Measurements from ENCODE around the gene CRYGN.

The CRYGN gene

DNA sequence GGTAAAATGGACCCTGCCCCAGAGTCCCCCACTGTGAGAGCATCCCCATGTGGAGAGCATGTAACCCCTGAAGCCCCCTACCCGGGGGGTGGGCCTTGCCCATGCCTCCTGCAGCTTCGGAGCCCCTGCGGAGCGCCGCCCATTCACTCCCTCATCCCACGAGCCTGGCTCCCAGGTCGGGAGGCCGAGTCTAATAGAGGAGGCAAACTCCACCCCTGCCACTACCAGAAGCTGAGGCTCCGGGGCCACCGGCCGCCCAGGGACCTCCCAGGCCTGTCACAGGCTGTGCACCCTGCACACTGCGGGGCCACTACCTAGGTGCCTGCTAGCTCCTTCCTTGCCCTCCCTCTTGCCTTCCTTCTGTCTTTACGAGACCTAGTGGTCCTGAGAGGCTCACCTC, 47.5 kb downstream of the CRYGN start:
- DNase-seq = no peak
- TF ChIP-seq CTCF (IDR thresholded peaks at IDR 0.05; ENCODE audit: low read length) (no peak), EZH2 (optimal IDR thresholded peaks at IDR 0.05; ENCODE audit: low read depth, low read length) (no peak)
- no peak overlapping the region for H3K4me2 ChIP-seq (ENCODE audit: low read depth, low read length)
- H3F3A ChIP-seq (ENCODE audit: insufficient read depth, low read length) = no peaks in the 10 kb centered on the region
- no peaks in the 10 kb centered on the region for H3K36me3 ChIP-seq (replicated peaks; ENCODE audit: insufficient read depth, low read length)
- no peaks in the 10 kb centered on the region for H3K79me2 ChIP-seq (ENCODE audit: low read length)
- H2AFZ ChIP-seq (ENCODE audit: low read length) = no peak overlapping the region
- H4K20me1 ChIP-seq (ENCODE audit: insufficient read depth, low read length) = no peaks in the 10 kb centered on the region
- H3K4me1 ChIP-seq (ENCODE audit: low read length) = no peaks in the 10 kb centered on the region
- H3K27ac ChIP-seq (ENCODE audit: low read length) = no peak overlapping the region
- no peaks in the 10 kb centered on the region for H3K9me2 ChIP-seq (replicated peaks; ENCODE audit: insufficient read depth, low read length)
- peaks cover 98% of the 10 kb centered on the region for H3K27me3 ChIP-seq (replicated peaks; ENCODE audit: insufficient read depth, low read length)
- H3K9me3 ChIP-seq (replicated peaks; ENCODE audit: insufficient read depth, low read length) = no peaks in the 10 kb centered on the region
- no peak overlapping the region for H3K4me3 ChIP-seq (ENCODE audit: low read length)
- H3K9ac ChIP-seq (ENCODE audit: low read length) = no peak overlapping the region

DNA sequence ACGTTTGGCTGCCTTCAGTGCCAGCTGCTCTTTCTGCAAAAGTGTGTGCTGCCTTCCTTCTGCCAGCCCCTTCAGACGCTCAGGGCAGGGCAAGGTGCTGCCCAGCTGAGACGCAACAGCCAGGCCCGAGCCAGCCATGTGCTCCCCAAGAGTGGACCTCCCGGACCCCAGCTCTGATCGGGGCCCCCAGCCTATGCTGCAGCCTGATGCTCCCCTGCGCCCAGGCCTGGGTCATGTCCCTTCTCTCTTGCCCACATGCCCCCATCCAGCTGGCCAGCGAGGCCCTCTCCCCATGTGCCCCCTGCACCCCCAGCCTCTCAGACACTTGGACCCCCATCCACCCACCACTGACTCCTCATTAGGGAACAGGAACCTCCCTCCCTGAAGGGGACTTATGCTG, 47.9 kb downstream of the CRYGN start:
- DNase-seq = no peak
- no peaks in the 10 kb centered on the region for H3K36me3 ChIP-seq (replicated peaks; ENCODE audit: insufficient read depth, low read length)
- H2AFZ ChIP-seq (ENCODE audit: low read length) = no peak overlapping the region
- no peaks in the 10 kb centered on the region for H3F3A ChIP-seq (ENCODE audit: insufficient read depth, low read length)
- no peak overlapping the region for H3K4me3 ChIP-seq (ENCODE audit: low read length)
- H3K79me2 ChIP-seq (ENCODE audit: low read length) = no peaks in the 10 kb centered on the region
- peaks cover 100% of the 10 kb centered on the region for H3K27me3 ChIP-seq (replicated peaks; ENCODE audit: insufficient read depth, low read length)
- no peaks in the 10 kb centered on the region for H3K4me1 ChIP-seq (ENCODE audit: low read length)
- H4K20me1 ChIP-seq (ENCODE audit: insufficient read depth, low read length) = no peaks in the 10 kb centered on the region
- H3K9me2 ChIP-seq (replicated peaks; ENCODE audit: insufficient read depth, low read length) = no peaks in the 10 kb centered on the region
- TF ChIP-seq CTCF (IDR thresholded peaks at IDR 0.05; ENCODE audit: low read length) (no peak), EZH2phosphoT487 (IDR thresholded peaks at IDR 0.05; ENCODE audit: low read length) (no peak), EZH2 (optimal IDR thresholded peaks at IDR 0.05; ENCODE audit: low read depth, low read length) (no peak)
- no peak overlapping the region for H3K4me2 ChIP-seq (ENCODE audit: low read depth, low read length)
- H3K9ac ChIP-seq (ENCODE audit: low read length) = no peak overlapping the region
- no peaks in the 10 kb centered on the region for H3K9me3 ChIP-seq (replicated peaks; ENCODE audit: insufficient read depth, low read length)
- no peak overlapping the region for H3K27ac ChIP-seq (ENCODE audit: low read length)

GRCh38 chr7:151391358-151391730, 48.6 kb downstream of the CRYGN start:
- no peak overlapping the region for H3K27ac ChIP-seq (ENCODE audit: low read length)
- H3K9me3 ChIP-seq (replicated peaks; ENCODE audit: insufficient read depth, low read length) = no peaks in the 10 kb centered on the region
- no peak overlapping the region for H2AFZ ChIP-seq (ENCODE audit: low read length)
- no peaks in the 10 kb centered on the region for H3K36me3 ChIP-seq (replicated peaks; ENCODE audit: insufficient read depth, low read length)
- H3K4me2 ChIP-seq (ENCODE audit: low read depth, low read length) = no peak overlapping the region
- H4K20me1 ChIP-seq (ENCODE audit: insufficient read depth, low read length) = no peaks in the 10 kb centered on the region
- no peaks in the 10 kb centered on the region for H3F3A ChIP-seq (ENCODE audit: insufficient read depth, low read length)
- no peak overlapping the region for H3K4me3 ChIP-seq (ENCODE audit: low read length)
- DNase-seq = no peak
- no peaks in the 10 kb centered on the region for H3K9me2 ChIP-seq (replicated peaks; ENCODE audit: insufficient read depth, low read length)
- TF ChIP-seq CTCF (IDR thresholded peaks at IDR 0.05; ENCODE audit: low read length) (no peak), EZH2 (optimal IDR thresholded peaks at IDR 0.05; ENCODE audit: low read depth, low read length) (no peak), EZH2phosphoT487 (IDR thresholded peaks at IDR 0.05; ENCODE audit: low read length) (no peak)
- H3K79me2 ChIP-seq (ENCODE audit: low read length) = no peaks in the 10 kb centered on the region
- H3K4me1 ChIP-seq (ENCODE audit: low read length) = peaks cover 3% of the 10 kb centered on the region
- H3K9ac ChIP-seq (ENCODE audit: low read length) = no peak overlapping the region
- peaks cover 100% of the 10 kb centered on the region for H3K27me3 ChIP-seq (replicated peaks; ENCODE audit: insufficient read depth, low read length)

Data from MM.1S (cell line).